Globus pallidus (tissue), 1 donor: ENCODE measurements around the gene TM9SF2.

Experiments
- DNase-seq: peaks from one replicate; pipeline ENCODE4 v3.0.0-alpha.2; 2015; ENCODE audit warnings: low spot score

Gene TM9SF2

GRCh38 chr13:99580500-99581268 is 79.4 kb downstream of the TM9SF2 start:
- no peak for DNase-seq

DNA sequence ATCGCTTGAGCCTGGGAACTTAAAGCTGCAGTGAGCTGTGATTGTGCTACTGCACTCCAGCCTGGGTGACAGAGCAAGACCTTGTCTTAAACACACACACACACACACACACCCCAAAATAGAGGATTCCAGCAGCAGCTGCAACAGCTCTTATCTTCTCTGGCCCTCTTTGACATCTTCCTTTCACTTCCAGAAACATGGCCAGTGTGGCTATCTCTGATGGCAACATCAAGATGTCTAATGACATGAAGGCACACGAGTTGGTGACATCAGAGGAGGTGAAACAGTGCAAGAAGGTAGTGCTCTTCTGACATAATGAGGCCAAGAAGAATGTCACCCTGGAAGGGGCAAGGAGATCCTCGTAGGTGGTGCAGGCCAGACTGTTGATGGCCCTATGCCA is 81.2 kb downstream of the TM9SF2 start:
- no peak for DNase-seq

GRCh38 chr13:99585609-99586008 is 84.3 kb downstream of the TM9SF2 start:
- DNase-seq: no peak

- DNase-seq: no peak
These were observed 85.7 kb downstream of the TM9SF2 start for GRCh38 chr13:99587021-99587420.

DNA sequence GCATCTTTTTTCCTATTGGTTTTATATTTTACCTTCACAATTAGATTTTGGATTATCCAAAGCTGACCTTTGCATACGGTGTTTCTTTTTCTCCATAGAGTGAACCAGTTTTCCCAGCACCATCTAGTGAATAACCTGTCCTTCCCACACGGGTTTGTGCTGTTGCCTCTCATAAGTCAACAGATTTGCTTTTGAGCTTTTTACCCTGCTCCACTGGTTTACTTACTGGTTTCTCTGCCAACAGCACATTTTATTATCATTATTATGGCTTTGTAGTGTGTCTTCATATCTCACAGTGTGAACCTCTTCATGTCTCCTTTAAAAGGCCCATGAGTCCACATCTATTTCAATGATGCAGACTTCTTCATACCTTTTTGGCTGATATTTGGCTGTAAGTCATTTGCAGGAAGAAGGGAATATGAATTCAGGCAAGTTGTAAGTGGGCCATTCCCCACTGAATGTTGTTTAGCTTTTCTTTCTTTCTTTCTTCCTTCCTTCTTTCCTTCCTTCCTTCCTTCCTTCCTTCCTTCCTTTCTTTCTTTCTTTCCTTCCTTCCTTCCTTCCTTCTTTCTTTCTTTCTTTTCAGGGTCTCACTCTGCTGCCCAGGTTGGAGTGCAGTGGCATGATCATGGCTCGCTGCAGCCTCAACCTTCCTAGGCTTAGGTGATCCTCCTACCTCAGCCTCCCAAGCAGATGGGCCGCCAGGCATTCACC is 86.8 kb downstream of the TM9SF2 start:
- no peak for DNase-seq

GRCh38 chr13:99589575-99589974 is 88.3 kb downstream of the TM9SF2 start:
- DNase-seq: no peak

DNA sequence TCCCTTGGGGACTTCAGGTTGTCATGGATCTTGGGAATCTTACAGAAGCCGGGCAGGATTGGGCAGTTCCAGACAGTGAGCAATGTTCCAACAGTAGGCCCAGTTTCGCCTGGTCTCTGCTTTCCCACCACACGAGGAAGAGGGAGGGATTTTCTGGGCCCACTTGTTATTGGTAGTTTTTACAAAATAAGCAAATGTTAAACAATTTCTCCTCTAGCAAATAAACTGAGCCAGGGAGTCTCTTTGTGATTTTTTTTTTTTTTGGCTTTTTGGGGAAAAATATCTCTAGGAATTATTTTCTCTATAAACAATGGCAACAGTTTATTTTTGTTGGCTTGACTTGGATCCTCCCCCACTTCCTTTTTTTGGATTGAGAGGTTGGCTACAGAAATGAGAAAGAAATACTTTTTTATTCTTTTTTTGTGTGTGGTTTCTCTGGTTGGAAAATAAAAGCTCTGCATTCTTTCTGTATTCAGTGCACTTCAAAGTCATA is 89.3 kb downstream of the TM9SF2 start:
- DNase-seq: no peak

GRCh38 chr13:99596180-99596579 is 94.9 kb downstream of the TM9SF2 start:
- DNase-seq: no peak

GRCh38 chr13:99600318-99600717 is 99.0 kb downstream of the TM9SF2 start:
- DNase-seq: no peak

DNA sequence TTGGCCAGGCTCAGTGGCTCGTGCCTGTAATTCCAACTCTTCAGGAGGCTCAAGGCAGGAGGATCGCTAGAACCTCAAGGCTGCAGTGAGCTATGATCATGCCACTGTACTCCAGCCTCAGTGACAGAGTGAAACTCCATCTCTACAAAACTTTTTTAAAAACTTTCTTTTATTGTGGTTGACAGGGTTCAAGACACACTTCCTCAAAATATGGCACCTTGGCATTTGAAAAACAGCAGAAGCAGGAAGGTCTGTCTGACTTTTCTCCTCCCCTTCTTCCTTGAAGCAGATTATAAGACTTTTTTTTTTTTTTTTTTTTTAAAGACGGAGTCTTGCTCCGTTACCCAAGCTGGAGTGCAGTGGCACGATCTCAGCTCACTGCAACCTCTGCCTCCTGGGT is 100.3 kb downstream of the TM9SF2 start:
- DNase-seq: no peak

DNA sequence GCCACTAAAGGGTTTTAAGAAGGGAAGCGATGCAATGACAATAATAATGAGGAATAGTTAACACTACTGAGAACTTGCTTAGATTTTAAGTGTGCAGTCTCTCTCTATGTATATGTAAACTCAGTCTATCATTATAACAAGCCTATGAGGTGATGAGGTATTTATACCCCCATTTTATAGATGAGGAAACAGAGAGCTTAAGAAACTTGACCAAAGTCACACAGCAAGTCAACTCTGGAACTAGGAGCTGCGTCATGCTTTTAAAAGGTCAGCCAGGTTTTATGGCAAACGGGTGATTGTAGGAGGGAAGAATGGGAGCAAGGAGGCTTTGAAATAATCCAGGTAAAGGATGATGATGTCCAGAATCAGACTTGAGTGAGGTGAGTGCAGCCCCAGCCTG is 103.4 kb downstream of the TM9SF2 start:
- no peak for DNase-seq

GRCh38 chr13:99605420-99606323 is 104.4 kb downstream of the TM9SF2 start:
- no peak for DNase-seq

- peak; percentile 85 for DNase-seq
These were observed 105.2 kb downstream of the TM9SF2 start, which contains the start of gene CLYBL for GRCh38 chr13:99606324-99607066. Gene CLYBL (plus strand): TSS chr13:99606690.

- no peak for DNase-seq
These were observed 107.1 kb downstream of the TM9SF2 start for GRCh38 chr13:99608345-99608744.

DNA sequence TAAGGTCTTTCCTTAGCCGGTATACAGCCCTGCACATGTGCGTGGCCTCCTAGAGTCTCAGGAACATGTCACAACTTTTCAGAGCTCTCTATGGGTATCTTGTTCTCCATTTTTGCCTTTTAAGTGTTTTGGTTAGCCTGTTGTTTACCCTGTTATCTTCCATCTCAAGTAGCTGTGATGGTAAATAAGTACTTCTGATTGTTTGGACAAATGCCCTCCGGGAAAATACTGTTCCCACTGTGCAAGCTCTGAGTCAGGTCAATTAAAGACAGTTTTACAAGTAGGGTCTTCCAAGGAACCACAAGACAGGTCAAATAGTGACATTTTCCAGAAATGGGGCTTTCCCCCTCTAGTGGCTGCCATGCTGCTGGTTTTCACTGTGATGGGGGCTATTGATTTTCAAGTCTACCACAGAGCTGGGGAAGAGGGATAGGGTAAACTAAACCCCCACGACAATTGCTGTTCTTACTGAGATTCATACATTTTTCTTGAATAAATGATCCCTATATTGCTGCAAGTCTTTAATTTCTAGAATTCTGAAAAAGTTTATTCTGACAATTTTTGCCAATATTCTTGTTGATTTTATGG is 109.5 kb downstream of the TM9SF2 start:
- DNase-seq: no peak
